Type B pancreatic cell (in vitro differentiated cells): Measurements from ENCODE around the gene TIAM1. TPM values are rescaled to one million over a fixed set of nuclear protein-coding genes. Genes with fewer than 3 reads are reported as not detected.
A peak's percentile ranks its signal among the peaks of the same experiment; 100 is the strongest.

Experiments used
- DNase-seq: peaks from one replicate; pipeline ENCODE4 v3.0.0; 2021; ENCODE audit warnings: mixed read lengths; ENCODE audit not compliant: unreplicated experiment; ENCODE audit errors: extremely low spot score
- H3K27ac Mint-ChIP-seq: 2 replicates; pipeline ENCODE4 v1.8.0; 2021; ENCODE audit warnings: mild to moderate bottlenecking, mixed read lengths
- H3K27me3 Mint-ChIP-seq: 2 replicates; pipeline ENCODE4 v1.8.0; 2021; ENCODE audit warnings: mixed read lengths
- H3K36me3 Mint-ChIP-seq: 2 replicates; pipeline ENCODE4 v1.8.0; 2021; ENCODE audit warnings: mixed read lengths
- H3K4me1 Mint-ChIP-seq: one replicate; pipeline ENCODE4 v1.8.0; 2021; ENCODE audit warnings: mixed read lengths; ENCODE audit not compliant: unreplicated experiment
- H3K4me3 Mint-ChIP-seq: 2 replicates; pipeline ENCODE4 v1.8.0; 2021; ENCODE audit warnings: mild to moderate bottlenecking, mixed read lengths
- H3K9me3 Mint-ChIP-seq: 2 replicates; pipeline ENCODE4 v1.8.0; 2021; ENCODE audit warnings: mixed read lengths
- total RNA-seq: library from RNA; stranded (reverse); gene quantifications from 2 replicates; pipeline ENCODE4 v1.2.1, GENCODE V29; 2021; ENCODE audit warnings: low replicate concordance
- TF ChIP-seq, protein P1 (sequence below): fragments of 200-600 bp; sonication (generic); conservative IDR thresholded peaks from 2 replicates; pipeline ENCODE4 v1.5.0; 2021; ENCODE audit warnings: antibody characterized with exemption, mild to moderate bottlenecking

Gene TIAM1
- total RNA-seq, 1 donor from 2014 or later: 49.3 TPM

DNA sequence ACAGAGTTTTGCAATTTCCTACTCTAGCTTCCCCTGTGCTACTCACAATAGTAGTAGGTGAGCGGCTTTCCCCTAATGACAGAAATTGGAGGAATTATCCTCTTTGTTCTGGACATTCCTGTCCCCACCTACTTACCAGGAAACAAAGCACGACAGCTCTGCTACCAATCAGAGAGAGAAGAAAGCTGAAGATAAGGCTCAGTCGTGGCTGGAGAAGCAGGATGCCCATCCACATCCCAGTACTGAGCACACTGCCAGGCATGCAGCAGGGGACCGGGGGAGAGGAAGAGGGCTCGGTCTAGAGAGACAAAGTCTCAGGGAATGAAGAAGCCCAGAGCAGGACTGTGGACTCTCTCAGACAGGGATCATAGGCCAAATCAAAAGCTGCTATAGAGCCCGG, 171.7 kb downstream of the TIAM1 start:
- TF ChIP-seq, protein P1, sequence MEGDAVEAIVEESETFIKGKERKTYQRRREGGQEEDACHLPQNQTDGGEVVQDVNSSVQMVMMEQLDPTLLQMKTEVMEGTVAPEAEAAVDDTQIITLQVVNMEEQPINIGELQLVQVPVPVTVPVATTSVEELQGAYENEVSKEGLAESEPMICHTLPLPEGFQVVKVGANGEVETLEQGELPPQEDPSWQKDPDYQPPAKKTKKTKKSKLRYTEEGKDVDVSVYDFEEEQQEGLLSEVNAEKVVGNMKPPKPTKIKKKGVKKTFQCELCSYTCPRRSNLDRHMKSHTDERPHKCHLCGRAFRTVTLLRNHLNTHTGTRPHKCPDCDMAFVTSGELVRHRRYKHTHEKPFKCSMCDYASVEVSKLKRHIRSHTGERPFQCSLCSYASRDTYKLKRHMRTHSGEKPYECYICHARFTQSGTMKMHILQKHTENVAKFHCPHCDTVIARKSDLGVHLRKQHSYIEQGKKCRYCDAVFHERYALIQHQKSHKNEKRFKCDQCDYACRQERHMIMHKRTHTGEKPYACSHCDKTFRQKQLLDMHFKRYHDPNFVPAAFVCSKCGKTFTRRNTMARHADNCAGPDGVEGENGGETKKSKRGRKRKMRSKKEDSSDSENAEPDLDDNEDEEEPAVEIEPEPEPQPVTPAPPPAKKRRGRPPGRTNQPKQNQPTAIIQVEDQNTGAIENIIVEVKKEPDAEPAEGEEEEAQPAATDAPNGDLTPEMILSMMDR: no peak
- H3K4me3 Mint-ChIP-seq: no peak overlapping the region
- H3K4me1 Mint-ChIP-seq: peaks cover 6% of the 10 kb centered on the region
- peaks cover 6% of the 10 kb centered on the region for H3K36me3 Mint-ChIP-seq
- no peak for DNase-seq
- no peaks in the 10 kb centered on the region for H3K27me3 Mint-ChIP-seq
- no peak overlapping the region for H3K27ac Mint-ChIP-seq
- H3K9me3 Mint-ChIP-seq: no peaks in the 10 kb centered on the region

DNA sequence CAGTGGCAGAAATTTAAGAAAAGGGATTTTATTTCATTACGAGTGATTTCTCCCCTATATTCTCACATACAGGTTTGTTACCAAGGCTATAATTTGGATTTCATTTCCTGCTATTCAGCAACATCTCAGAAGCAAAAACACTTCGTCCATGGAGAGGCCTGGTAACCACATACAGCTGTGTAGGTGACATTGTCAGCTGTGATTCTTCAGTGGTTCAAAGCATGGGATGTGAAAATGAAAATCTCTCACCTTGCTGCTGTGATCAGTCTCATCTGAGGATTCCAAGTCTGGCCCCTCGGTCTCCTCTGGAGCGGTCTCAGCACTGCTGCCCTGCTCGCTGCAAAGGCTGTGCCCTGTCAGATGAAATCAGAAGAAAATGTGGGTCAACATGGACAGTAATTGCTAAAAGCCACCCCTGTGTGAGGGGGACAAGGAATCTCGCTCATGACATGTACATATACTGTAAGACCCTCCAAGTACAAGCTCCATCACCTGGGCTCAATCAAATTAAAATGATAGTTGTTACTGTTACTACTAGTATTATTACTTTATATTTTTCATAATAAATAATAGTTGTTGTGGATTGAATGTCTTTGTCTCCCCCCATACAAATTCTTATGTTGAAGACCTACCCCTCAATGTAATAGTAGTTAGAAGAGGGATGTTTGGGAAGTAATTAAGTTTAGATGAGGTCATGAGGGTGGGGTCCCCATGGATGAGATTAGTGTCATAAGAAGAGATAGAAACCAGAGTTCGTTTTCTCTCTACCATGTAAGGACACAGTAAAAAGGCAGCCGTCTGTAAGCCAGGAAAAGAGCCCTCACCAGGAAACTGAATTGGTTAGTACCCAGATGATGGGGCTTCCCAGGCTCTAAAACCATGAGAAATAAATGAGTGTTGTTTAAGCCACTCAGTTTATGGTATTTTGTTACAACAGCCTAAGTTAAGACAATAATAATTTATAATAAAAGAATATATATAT, 179.1 kb downstream of the TIAM1 start:
- Mint-ChIP-seq H3K36me3 (peaks cover 7% of the 10 kb centered on the region), H3K9me3 (no peaks in the 10 kb centered on the region), H3K4me1 (peaks cover 21% of the 10 kb centered on the region), H3K27ac (no peak overlapping the region), H3K4me3 (no peak overlapping the region), H3K27me3 (no peaks in the 10 kb centered on the region)
- TF ChIP-seq, protein P1: no peak
- DNase-seq: no peak

GRCh38 chr21:31162827-31163226, 181.2 kb downstream of the TIAM1 start:
- Mint-ChIP-seq H3K4me3 (no peak overlapping the region), H3K36me3 (peaks cover 14% of the 10 kb centered on the region), H3K27ac (no peak overlapping the region), H3K4me1 (peaks cover 28% of the 10 kb centered on the region), H3K27me3 (no peaks in the 10 kb centered on the region), H3K9me3 (no peaks in the 10 kb centered on the region)
- no peak for DNase-seq
- TF ChIP-seq, protein P1: no peak

- no peak overlapping the region for H3K4me3 Mint-ChIP-seq
- no peak for DNase-seq
- H3K27ac Mint-ChIP-seq: no peak overlapping the region
- TF ChIP-seq, protein P1: no peak
- peaks cover 28% of the 10 kb centered on the region for H3K4me1 Mint-ChIP-seq
- peaks cover 14% of the 10 kb centered on the region for H3K36me3 Mint-ChIP-seq
- no peaks in the 10 kb centered on the region for H3K27me3 Mint-ChIP-seq
- H3K9me3 Mint-ChIP-seq: no peaks in the 10 kb centered on the region
Measured at GRCh38 chr21:31162079-31162699, 181.9 kb downstream of the TIAM1 start.

DNA sequence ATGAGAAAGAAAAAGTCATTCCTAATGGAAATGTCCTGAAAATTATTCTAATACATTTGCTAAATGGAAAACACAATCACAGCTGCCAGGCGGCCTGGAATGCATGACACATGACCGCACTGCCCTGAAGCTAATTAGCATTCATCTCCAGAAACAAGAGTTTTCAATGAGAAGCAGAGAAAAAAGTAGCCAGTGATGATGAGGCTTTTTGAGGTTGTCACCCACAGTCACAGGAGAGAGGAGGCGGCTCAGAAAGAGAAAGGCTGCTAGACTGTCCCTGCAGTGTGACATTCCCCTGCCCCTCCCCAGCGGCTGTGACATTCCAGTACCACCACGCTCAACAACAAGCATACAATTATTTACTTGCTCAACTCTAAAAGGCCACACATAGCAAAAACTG, 182.9 kb downstream of the TIAM1 start:
- H3K9me3 Mint-ChIP-seq: no peaks in the 10 kb centered on the region
- no peaks in the 10 kb centered on the region for H3K27me3 Mint-ChIP-seq
- H3K4me3 Mint-ChIP-seq: no peak overlapping the region
- peaks cover 14% of the 10 kb centered on the region for H3K36me3 Mint-ChIP-seq
- TF ChIP-seq, protein P1: no peak
- H3K27ac Mint-ChIP-seq: peak overlapping the region; percentile 65
- DNase-seq: no peak
- peaks cover 28% of the 10 kb centered on the region for H3K4me1 Mint-ChIP-seq
